Cardiac fibroblast (primary cell): ENCODE measurements around the gene RGS11.
A peak's percentile ranks its signal among the peaks of the same experiment; 100 is the strongest.

Source experiments
- DNase-seq, 2 donors: peaks; one replicate each; pipeline versions ENCODE4 v3.0.0 to v3.0.0-alpha.2; 2010; ENCODE audit warnings: low read depth in 2 of 2
- H3K4me3 ChIP-seq, 2 donors: replicated peaks in 1 of 2; 1 replicate in 1 of 2; 2 replicates in 1 of 2; pipeline ENCODE4 v1.5.1; 2011; ENCODE audit warnings: low read depth in 2 of 2, low read length in 2 of 2, mild to moderate bottlenecking in 2 of 2, moderate library complexity in 1 of 2
- TF ChIP-seq, protein P1 (sequence below): IDR thresholded peaks from one replicate; pipeline ENCODE4 v1.5.1; 2011; ENCODE audit warnings: low read depth, mild to moderate bottlenecking, low read length, inconsistent platforms

The RGS11 gene

DNA sequence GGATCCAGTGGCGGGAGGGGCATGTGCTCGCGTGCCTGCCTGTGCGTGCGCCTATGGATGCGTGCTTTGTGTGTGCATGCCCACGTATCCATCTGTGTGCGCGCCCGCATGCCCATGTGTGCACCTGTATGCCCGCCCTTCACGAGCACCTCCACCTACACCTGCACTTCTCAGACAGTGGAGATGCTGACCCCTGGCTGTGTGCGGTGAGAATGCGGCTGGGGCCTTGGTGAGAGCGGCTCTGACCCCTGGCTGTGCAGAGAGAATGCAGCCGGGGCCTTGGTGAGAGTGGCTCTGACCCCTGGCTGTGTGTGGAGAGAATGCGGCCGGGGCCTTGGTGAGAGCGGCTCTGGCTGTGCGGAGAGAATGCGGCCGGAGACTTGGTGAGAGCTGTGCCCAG is 42.9 kb upstream of the RGS11 start:
- no peak for DNase-seq
- H3K4me3 ChIP-seq: no peak overlapping the region
- TF ChIP-seq, protein P1, sequence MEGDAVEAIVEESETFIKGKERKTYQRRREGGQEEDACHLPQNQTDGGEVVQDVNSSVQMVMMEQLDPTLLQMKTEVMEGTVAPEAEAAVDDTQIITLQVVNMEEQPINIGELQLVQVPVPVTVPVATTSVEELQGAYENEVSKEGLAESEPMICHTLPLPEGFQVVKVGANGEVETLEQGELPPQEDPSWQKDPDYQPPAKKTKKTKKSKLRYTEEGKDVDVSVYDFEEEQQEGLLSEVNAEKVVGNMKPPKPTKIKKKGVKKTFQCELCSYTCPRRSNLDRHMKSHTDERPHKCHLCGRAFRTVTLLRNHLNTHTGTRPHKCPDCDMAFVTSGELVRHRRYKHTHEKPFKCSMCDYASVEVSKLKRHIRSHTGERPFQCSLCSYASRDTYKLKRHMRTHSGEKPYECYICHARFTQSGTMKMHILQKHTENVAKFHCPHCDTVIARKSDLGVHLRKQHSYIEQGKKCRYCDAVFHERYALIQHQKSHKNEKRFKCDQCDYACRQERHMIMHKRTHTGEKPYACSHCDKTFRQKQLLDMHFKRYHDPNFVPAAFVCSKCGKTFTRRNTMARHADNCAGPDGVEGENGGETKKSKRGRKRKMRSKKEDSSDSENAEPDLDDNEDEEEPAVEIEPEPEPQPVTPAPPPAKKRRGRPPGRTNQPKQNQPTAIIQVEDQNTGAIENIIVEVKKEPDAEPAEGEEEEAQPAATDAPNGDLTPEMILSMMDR: peak; percentile 19

DNA sequence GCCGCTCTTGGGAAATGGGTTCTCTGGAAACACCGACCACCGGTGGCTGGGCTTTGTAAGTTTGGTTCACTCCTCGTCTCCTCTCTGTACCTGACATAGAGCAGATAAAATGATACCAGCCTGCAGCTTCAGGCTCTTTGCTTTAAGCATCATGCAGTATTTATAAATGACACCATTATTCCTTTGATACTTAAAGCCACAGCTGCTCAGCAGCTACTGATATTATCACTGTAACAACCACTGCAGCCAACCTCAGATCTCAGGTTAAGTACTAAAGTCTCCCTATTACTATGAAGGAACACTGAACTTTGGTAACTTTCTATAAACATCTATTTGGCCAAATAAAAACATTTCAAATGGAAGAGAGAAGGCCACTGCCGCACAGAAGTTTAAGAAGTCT is 41.8 kb upstream of the RGS11 start:
- TF ChIP-seq, protein P1: no peak
- no peak overlapping the region for H3K4me3 ChIP-seq
- no peak for DNase-seq

DNA sequence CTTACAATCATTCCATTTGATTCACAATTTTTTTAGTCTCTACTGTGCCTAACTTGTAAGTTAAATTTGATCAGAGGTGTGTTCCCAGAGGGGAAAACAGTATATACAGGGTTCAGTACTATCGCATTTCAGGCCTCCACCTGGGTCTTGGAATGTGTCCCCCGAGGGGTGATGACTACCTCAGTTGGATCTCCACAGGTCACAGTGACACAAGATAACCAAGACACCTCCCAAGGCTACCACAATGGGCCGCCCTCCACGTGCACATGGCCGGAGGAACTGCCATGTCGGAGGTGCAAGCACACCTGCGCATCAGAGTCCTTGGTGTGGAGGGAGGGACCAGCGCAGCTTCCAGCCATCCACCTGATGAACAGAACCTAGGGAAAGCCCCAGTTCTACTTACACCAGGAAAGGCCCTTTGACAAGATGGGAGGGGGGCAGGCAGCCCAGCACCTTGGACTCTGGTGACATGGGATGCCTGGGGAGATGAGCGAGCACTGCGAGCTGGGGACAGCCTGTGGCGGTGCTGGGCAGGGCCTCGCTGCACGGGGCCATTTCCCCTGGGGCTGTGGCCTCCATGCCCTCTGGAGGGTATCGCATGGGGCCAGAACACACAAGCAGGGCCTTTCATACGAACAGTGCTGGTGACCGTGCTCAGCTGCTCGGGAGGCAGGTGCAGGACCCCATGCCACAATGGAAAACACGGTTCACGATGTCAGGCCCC is 41.2 kb upstream of the RGS11 start:
- no peak for DNase-seq
- H3K4me3 ChIP-seq: no peak overlapping the region
- TF ChIP-seq, protein P1: no peak

DNA sequence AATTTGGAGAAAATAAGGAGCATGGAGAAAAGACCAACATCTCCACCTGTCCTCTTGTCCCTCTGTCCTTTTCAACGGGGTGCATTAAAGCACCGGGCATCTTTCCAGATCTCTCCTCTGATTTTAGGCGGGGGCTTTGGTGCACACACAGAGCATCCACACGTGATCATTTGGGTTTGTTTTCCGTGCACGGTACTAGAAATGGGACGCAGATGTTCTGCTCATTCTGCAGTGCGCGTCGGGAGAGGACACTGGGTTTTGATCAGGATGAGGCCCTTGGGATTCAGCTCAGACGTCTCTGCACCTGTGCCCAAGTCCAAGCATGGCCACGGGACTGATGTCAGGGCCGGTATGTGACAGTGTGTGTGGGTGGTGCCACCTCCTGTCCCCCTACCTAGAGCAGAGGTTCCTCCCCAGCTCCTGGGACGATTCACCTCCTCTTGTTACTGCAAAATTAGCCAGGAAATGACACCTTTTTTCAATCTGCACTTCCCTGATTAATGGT is 39.1 kb upstream of the RGS11 start:
- no peak for DNase-seq
- TF ChIP-seq, protein P1: no peak
- no peak overlapping the region for H3K4me3 ChIP-seq

DNA sequence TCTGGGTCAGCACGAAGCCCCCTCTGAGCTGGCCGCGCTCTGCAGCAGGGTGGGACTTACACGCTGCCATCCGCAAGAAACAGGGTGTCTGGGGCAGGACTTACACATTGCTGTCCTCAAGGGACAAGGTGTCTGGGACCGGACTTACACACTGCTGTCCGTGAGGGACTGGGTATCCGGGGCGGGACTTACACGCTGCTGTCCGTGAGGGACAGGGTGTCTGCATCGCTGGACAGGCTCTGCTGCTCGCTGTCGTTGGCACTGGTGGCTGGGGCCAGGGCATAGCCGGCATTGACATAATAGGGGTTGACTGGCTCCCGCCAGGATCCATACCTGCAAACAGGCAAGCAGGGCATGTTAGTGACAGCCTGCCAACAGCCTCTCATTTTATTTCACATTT is 38.6 kb upstream of the RGS11 start:
- no peak overlapping the region for H3K4me3 ChIP-seq
- TF ChIP-seq, protein P1: no peak
- DNase-seq: no peak

GRCh38 chr16:311725-312124 is 36.0 kb upstream of the RGS11 start:
- TF ChIP-seq, protein P1: no peak
- H3K4me3 ChIP-seq: no peak overlapping the region
- DNase-seq: no peak

DNA sequence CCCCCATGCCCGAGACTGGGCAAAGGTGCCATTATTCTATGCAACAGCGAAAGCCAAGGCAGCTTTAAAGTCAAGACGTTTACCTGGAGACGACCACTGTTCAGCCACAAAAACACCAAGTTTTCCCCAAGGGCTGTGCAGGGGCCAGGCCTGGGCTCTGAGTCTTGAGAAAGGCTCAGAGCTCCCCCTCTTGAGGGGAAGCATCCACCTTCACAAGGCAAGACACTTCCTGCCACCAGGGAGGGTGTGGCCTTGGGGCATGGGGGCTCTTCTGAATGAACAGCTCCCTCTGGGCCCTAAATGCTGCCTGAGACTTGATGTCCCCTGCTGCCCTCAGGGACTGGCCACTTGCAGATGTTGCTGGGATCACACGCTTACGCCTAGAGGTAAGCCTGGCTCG is 33.7 kb upstream of the RGS11 start:
- H3K4me3 ChIP-seq: no peak overlapping the region
- DNase-seq: no peak
- TF ChIP-seq, protein P1: no peak
